Stimulated activated CD8-positive, alpha-beta memory T cell treated with anti-CD3 and anti-CD28 coated beads, Interleukin-12 subunit alpha, Interleukin-12 subunit beta, amount 100 ng/mL, for 24 hours (primary cell): Measurements from ENCODE around the gene SYNE2.
"Not testable (repeated sequence)": the region's sequence is repeated elsewhere in the genome, so short reads cannot be mapped to it uniquely, and the experiment has no call there.

ENCODE experiments used
- DNase-seq: peaks from one replicate; pipeline ENCODE4 v3.0.0-alpha.2; 2020; ENCODE audit errors: extremely low read depth

SYNE2 gene

GRCh38 chr14:64190974-64191502 is 338.2 kb downstream of the SYNE2 start:
- DNase-seq = no peak

- DNase-seq = no peak
These were observed 339.0 kb downstream of the SYNE2 start for GRCh38 chr14:64191756-64192155.

- DNase-seq = no peak
These were observed 341.0 kb downstream of the SYNE2 start for GRCh38 chr14:64193821-64194220.

- no peak for DNase-seq
These were observed 341.6 kb downstream of the SYNE2 start for GRCh38 chr14:64194404-64194803.

DNA sequence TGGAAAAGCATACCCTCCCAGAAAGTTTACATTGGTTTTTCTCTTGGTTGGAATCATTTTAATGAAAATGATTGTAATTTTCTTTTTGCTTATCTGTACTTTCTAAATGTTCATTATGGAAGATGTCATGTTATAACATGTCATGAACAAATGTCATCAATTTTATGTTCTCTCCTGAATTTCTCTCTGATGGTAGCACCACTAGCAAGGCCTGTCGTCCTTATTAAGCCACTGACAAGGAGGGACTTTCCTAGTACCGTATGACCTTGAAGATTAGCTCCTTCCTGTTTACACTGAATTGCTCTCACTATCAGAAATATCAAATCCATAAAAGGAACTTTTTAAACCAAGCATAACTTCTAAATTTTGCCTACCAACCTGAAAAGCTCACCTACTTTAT is 342.4 kb downstream of the SYNE2 start:
- no peak for DNase-seq

DNA sequence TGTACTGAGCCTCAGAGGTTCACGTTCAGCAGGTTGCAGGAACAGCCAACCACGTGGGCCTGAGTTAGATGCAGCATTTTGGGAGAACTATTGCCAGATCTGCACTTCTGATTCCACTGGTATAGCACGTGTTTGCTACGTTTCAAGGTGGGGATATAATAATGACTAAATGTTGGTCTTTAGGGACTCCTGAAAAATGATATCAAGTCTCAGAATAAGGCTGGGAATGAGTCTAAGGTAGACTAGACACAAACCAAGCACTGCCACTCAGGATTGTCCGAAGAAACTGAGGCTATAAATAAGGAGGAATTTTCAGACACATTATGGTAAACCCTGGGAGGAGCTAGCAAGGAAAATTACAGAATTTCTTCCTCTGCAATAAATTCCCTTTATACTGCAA is 343.3 kb downstream of the SYNE2 start:
- no peak for DNase-seq

- no peak for DNase-seq
These were observed 344.1 kb downstream of the SYNE2 start for GRCh38 chr14:64196814-64197411.

GRCh38 chr14:64197996-64198395 is 345.2 kb downstream of the SYNE2 start:
- no peak for DNase-seq

GRCh38 chr14:64198486-64198885 is 345.7 kb downstream of the SYNE2 start:
- no peak for DNase-seq

DNA sequence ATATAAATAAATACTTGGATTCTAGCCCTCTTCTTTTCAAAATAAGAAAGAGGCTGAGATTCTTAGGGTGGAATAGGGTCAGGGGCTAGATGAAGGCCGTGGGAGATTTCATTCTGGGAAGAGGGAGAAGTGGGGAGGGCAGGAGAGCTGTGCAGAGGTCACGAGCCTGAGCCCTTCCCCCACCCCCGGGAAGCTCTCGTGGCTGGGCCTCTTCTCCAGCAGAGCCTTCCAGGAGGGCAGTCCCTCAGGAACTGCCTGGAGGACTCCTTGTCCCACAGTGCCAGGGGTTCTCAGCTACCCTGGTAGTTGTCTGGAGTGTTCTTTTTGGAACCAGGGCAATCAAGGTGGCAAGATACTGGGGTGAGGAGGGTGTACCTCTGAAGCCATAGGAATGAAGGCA is 347.4 kb downstream of the SYNE2 start:
- no peak for DNase-seq

GRCh38 chr14:64201296-64201695 is 348.5 kb downstream of the SYNE2 start:
- no peak for DNase-seq

DNA sequence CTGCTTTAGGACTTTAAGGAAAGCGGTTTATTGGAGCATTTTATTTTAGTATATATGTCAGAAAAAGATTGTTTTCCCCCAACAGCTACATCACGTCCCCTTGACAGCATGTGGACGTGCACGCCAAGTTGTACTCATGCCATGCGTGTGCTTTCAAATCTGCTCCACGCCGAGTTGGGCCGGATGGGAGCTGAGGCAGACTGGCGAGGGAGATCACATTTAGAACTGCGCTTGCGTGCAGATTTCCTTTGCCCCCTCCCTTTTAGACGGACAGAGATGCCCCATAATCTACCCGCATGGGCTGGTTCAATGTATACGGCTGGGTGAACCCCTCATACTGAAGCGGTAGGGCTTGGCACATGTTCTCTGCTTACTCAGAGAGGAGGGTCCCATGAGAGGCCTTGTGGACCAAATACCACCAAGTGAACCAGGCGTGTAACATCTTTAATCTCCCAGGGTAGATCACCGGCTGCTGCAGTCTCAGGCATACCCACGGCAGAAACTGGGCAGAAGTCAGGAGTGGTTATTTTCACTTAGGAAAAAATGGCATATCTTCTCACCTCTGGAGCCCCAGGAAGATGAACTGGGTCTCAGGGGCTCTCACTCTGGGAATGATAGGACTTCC is 349.2 kb downstream of the SYNE2 start:
- DNase-seq = no peak

- no peak for DNase-seq
These were observed 349.9 kb downstream of the SYNE2 start for GRCh38 chr14:64202716-64203115.

GRCh38 chr14:64203366-64204006 is 350.7 kb downstream of the SYNE2 start:
- no peak for DNase-seq

GRCh38 chr14:64208261-64208660 is 355.5 kb downstream of the SYNE2 start:
- DNase-seq = no peak

GRCh38 chr14:64208981-64209380 is 356.2 kb downstream of the SYNE2 start:
- no peak for DNase-seq

DNA sequence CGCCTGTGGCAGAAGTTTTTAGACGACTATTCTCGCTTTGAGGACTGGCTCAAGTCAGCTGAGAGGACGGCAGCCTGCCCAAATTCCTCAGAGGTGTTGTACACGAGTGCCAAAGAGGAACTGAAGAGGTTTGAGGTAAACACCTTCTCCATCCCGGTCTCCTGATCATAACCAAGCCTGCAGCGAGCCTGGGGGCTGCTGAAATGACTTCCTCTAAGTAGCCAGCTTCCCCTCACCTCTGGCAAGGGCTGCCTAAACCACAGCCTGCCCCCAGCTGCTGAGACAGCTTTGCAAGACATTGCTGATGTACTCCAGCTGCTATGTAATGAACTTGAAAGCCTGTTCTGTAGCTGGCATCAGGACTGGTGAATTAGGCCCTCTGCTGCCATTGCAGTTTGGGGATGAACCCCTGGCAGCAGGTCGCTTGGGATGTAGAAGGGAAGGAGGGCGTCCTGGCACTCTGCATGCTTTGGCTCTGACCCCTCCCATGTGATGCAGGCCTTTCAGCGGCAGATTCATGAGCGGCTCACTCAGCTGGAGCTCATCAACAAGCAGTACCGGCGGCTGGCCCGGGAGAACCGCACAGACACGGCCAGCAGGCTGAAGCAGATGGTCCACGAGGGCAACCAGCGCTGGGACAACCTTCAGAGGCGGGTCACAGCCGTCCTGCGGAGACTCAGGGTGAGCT is 356.8 kb downstream of the SYNE2 start:
- no peak for DNase-seq

GRCh38 chr14:64210216-64210615 is 357.4 kb downstream of the SYNE2 start:
- DNase-seq = no peak

DNA sequence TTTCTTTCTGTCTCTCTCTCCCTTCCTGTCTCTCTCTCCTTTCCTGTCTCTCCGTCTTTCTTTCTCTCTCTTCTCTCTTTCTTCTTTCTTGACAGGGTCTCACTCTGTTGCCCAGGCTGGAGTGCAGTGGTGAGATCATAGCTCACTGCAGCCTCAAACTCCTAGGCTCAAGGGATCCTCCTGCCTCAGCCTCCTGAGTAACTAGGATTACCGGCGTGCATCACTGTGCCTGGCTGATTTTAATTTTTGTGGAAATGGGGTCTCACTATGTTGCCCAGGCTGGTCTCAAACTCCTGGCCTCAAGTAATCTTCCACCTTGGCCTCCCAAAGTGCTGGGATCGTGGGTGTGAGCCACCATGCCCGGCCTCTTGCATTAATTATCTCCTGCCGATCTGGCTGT is 358.1 kb downstream of the SYNE2 start:
- DNase-seq = not testable (repeated sequence)

DNA sequence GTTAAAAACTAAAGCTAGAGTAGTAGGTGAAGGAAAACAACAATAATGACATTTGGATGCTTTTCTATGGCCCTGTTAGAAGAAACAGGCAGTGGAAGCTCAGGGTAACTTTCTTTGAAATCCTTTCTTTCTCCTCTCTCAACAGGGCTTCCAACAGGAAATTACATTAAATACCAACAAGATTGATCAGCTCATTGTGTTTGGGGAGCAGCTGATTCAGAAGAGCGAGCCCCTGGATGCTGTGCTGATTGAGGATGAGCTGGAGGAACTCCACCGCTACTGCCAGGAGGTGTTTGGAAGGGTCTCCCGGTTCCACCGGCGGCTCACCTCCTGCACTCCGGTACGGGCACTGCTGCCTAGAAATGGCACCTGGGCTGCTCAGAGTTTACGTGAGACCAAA is 359.9 kb downstream of the SYNE2 start:
- no peak for DNase-seq

DNA sequence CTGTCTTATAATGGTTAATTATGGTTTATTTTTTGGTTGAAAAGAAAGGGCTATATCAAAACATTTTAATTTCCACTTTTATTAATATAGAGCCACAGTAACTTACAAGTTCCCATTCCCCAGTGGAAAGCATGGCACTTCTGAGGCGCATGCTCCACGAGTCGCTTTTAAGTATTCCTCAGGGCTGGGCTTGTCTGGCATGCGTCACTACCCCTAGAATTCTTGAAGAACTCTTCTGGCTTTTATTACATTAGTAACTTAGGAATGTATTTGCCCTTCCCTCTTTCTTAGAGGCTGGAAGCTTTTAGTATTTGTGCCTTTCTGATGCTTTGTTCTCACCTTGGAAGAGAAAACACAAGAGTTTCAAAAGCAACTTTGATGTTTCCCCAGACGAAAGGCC is 360.3 kb downstream of the SYNE2 start:
- DNase-seq = no peak

DNA sequence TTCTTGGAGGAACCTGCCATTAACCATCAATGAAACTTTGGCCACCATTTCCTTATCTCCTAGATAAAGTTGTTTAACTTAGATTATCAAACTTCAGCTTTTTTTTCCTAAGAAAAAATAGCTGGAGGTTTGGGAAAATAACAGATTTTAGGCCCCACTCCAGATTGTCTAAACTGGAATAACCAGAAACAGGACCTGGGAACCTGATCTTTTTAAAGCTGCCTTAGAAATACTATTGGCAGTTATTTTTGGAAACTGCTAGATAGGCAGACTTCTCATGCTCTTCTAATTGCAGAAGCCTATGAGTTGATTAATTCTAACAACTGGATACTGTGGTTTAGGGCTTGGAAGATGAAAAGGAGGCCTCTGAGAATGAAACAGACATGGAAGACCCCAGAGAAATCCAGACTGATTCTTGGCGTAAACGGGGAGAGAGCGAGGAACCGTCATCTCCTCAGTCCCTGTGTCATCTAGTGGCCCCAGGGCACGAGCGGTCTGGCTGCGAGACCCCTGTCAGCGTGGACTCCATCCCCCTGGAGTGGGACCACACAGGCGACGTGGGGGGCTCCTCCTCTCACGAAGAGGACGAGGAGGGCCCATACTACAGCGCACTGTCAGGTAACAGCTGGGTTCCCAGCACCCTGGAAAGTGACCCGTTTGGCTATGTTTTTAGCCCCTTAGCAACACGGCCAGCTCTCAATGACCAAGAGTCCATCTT is 361.2 kb downstream of the SYNE2 start:
- DNase-seq = no peak
